ENCODE measurements around the gene FGF13.

GRCh38 chrX:138692591-138692990 is 18.9 kb downstream of the FGF13 start:
- TF ChIP-seq CTCF (IDR thresholded peaks at IDR 0.05) (no peak), POLR2A (IDR thresholded peaks at IDR 0.05) (no peak)
